ENCODE results near the gene PRR5L. TPM values are rescaled to one million over a fixed set of nuclear protein-coding genes. Genes with fewer than 3 reads are reported as not detected.

Gene PRR5L
- total RNA-seq, 2 experiments from 2014 or later, result 7.0 to 8.1 TPM

- DNase-seq, result no peak
- intact Hi-C loops (cut with micrococcal nuclease), result no loop called here
- ChIA-PET CTCF (interaction anchor here (1.1 to 1.9 kb wide), 4 partner anchors 10 to 138 kb away, joined by 3 to 7 read pairs (median 6); no protein-coding TSS in a partner anchor), POLR2A (no interaction called here)
- H3K9me3 Mint-ChIP-seq, result no peaks in the 10 kb centered on the region
- H3K27me3 Mint-ChIP-seq, result peaks cover 41% of the 10 kb centered on the region
- TF ChIP-seq, protein P1, sequence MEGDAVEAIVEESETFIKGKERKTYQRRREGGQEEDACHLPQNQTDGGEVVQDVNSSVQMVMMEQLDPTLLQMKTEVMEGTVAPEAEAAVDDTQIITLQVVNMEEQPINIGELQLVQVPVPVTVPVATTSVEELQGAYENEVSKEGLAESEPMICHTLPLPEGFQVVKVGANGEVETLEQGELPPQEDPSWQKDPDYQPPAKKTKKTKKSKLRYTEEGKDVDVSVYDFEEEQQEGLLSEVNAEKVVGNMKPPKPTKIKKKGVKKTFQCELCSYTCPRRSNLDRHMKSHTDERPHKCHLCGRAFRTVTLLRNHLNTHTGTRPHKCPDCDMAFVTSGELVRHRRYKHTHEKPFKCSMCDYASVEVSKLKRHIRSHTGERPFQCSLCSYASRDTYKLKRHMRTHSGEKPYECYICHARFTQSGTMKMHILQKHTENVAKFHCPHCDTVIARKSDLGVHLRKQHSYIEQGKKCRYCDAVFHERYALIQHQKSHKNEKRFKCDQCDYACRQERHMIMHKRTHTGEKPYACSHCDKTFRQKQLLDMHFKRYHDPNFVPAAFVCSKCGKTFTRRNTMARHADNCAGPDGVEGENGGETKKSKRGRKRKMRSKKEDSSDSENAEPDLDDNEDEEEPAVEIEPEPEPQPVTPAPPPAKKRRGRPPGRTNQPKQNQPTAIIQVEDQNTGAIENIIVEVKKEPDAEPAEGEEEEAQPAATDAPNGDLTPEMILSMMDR (IDR thresholded peaks at IDR 0.05), result no peak
- H3K36me3 Mint-ChIP-seq (ENCODE audit: low read depth), result no peaks in the 10 kb centered on the region
- no peak overlapping the region for H3K27ac Mint-ChIP-seq
- H3K4me1 Mint-ChIP-seq (ENCODE audit: low read depth), result peaks cover 10% of the 10 kb centered on the region
- no peak for ATAC-seq
- no peak overlapping the region for H3K4me3 Mint-ChIP-seq
Measured at GRCh38 chr11:36340897-36341296, 44.8 kb downstream of the PRR5L start.

GRCh38 chr11:36341915-36342314 is 45.8 kb downstream of the PRR5L start:
- TF ChIP-seq, protein P1 (IDR thresholded peaks at IDR 0.05), result no peak
- H3K4me3 Mint-ChIP-seq, result no peak overlapping the region
- CTCF ChIA-PET, result interaction anchor here (1.1 to 1.9 kb wide), 4 partner anchors 8 to 137 kb away, joined by 3 to 7 read pairs (median 6); no protein-coding TSS in a partner anchor
- no peak overlapping the region for H3K27ac Mint-ChIP-seq
- peaks cover 14% of the 10 kb centered on the region for H3K4me1 Mint-ChIP-seq (ENCODE audit: low read depth)
- POLR2A ChIA-PET, result interaction anchor here (0.6 kb wide), 1 partner anchor 30 kb away, joined by 4 read pairs; no protein-coding TSS in a partner anchor
- H3K27me3 Mint-ChIP-seq, result peaks cover 41% of the 10 kb centered on the region
- DNase-seq (no peak), ATAC-seq (no peak)
- H3K9me3 Mint-ChIP-seq, result no peaks in the 10 kb centered on the region
- intact Hi-C loops (cut with micrococcal nuclease), result no loop called here
- H3K36me3 Mint-ChIP-seq (ENCODE audit: low read depth), result no peaks in the 10 kb centered on the region

- intact Hi-C loops (cut with micrococcal nuclease), result no loop called here
- no peak for DNase-seq
- ATAC-seq, result no peak
- Mint-ChIP-seq H3K36me3 (ENCODE audit: low read depth) (no peaks in the 10 kb centered on the region), H3K4me1 (ENCODE audit: low read depth) (peaks cover 18% of the 10 kb centered on the region), H3K4me3 (no peak overlapping the region), H3K9me3 (no peaks in the 10 kb centered on the region), H3K27ac (no peak overlapping the region), H3K27me3 (peaks cover 41% of the 10 kb centered on the region)
- ChIA-PET POLR2A (interaction anchor here (1.1 kb wide), 1 partner anchor 8 kb away, joined by 3 read pairs; no protein-coding TSS in a partner anchor), CTCF (interaction anchor here (1.8 to 1.9 kb wide), 2 partner anchors 26 to 136 kb away, joined by 7 read pairs; no protein-coding TSS in a partner anchor)
- TF ChIP-seq, protein P1 (IDR thresholded peaks at IDR 0.05), result no peak
Measured at GRCh38 chr11:36342327-36342726, 46.2 kb downstream of the PRR5L start.

DNA sequence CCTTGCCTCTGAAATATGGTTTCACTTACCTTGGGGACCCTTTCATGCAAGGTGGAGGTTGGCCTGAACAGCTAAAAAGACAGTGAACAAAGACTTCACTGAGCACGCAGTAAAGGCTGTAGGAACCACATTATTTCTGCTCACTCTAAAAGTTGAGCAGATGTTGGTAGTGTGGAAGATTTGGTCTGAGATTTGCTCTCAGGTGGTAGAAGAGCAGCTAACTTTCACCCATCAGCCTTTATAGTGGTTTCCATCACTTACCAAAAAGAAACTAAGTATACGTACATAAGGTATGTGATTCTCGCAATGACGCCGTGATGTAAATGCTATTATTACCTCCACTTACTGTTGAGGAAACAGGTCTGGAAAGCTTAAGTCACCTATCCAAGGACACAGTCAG is 47.3 kb downstream of the PRR5L start:
- DNase-seq (no peak), ATAC-seq (peak; percentile 82)
- H3K27me3 Mint-ChIP-seq, result peaks cover 39% of the 10 kb centered on the region
- POLR2A ChIA-PET, result interaction anchor here (0.7 to 1.1 kb wide), 3 partner anchors 9 to 44 kb away, joined by 3 read pairs; no protein-coding TSS in a partner anchor
- intact Hi-C loops (cut with micrococcal nuclease), result no loop called here
- H3K36me3 Mint-ChIP-seq (ENCODE audit: low read depth), result no peaks in the 10 kb centered on the region
- TF ChIP-seq, protein P1 (IDR thresholded peaks at IDR 0.05), result no peak
- H3K9me3 Mint-ChIP-seq, result no peaks in the 10 kb centered on the region
- CTCF ChIA-PET, result interaction anchor here (1.1 to 1.3 kb wide), 2 partner anchors 10 to 135 kb away, joined by 4 to 5 read pairs; no protein-coding TSS in a partner anchor
- H3K4me3 Mint-ChIP-seq, result no peak overlapping the region
- peak overlapping the region; percentile 65 for H3K27ac Mint-ChIP-seq
- H3K4me1 Mint-ChIP-seq (ENCODE audit: low read depth), result peaks cover 23% of the 10 kb centered on the region

DNA sequence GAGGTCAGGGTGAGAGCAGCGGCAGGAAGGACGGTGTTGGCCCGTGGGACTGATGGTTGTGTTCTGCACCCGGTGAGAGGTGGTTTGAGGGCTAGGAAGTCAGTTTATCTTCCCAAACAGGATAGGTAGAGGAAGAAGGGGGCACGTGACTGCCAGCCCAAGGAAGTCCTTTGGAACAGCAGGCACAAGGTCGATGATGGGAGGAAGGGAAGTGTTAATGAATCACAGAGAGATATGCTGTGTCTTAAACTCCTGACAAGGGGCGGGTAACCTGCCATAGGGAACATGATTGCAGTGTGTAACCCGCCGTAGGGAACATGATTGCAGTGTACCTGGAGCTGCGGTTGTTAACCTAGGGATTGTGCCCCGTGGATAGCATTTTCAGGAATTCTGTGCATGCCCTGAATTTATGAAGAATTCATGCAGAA is 49.0 kb downstream of the PRR5L start:
- Mint-ChIP-seq H3K4me1 (ENCODE audit: low read depth) (peaks cover 26% of the 10 kb centered on the region), H3K36me3 (ENCODE audit: low read depth) (no peaks in the 10 kb centered on the region), H3K4me3 (no peak overlapping the region), H3K27me3 (peaks cover 39% of the 10 kb centered on the region), H3K27ac (no peak overlapping the region), H3K9me3 (no peaks in the 10 kb centered on the region)
- intact Hi-C loops (cut with micrococcal nuclease), result loop anchor here (5.0 kb wide), 1 partner anchor 53 kb away; no protein-coding TSS in a partner anchor
- TF ChIP-seq, protein P1 (IDR thresholded peaks at IDR 0.05), result no peak
- ATAC-seq (no peak), DNase-seq (no peak)
- ChIA-PET CTCF (no interaction called here), POLR2A (interaction anchor here (0.7 kb wide), 1 partner anchor 32 kb away, joined by 3 read pairs; no protein-coding TSS in a partner anchor)

Data from activated CD8-positive, alpha-beta T cell treated with anti-CD3 and anti-CD28 coated beads for 36 hours (primary cell).